ENCODE data around the gene VEZF1.

VEZF1 gene

DNA sequence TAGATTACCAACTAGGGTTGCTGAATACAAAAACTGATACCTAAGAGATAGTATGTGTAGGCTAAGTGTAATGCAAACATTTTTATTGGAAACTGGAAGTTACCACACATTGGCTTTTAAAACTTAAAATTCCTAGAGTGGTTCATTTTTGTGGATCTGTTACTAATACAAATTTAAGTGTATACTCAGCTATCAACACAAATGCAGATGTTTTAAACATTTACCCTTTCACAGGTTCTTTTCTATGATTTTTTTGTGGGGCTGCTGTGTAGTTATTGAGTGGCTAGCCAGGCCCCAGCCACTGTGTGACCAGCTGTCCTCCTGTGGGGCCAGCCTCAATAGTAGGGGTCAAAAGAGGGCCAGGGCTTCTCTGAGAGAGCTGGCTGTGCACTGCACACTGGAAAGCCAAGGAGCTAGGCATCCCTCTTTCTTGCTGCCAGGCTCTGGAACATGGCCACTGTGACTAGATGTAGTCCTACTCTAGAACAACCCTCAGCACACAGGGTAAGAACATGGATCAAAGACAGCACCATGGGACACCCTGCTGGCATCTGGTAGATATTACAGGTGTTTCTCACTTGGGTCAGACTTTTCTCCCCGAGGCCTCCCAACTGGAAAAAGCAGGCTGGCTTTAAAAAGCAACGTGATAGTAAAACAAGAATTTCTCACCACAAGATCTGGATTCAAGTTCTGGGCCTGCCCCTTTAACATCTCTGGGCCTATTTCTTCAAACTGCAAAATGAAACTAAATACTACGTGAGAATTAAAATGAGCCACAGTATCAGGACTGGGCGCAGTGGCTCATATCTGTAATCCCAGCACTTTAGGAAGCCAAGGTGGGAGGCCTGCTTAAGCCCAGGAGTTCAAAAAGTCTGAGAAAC lies 7.3 kb upstream of the VEZF1 start:
- TF ChIP-seq, protein P1, sequence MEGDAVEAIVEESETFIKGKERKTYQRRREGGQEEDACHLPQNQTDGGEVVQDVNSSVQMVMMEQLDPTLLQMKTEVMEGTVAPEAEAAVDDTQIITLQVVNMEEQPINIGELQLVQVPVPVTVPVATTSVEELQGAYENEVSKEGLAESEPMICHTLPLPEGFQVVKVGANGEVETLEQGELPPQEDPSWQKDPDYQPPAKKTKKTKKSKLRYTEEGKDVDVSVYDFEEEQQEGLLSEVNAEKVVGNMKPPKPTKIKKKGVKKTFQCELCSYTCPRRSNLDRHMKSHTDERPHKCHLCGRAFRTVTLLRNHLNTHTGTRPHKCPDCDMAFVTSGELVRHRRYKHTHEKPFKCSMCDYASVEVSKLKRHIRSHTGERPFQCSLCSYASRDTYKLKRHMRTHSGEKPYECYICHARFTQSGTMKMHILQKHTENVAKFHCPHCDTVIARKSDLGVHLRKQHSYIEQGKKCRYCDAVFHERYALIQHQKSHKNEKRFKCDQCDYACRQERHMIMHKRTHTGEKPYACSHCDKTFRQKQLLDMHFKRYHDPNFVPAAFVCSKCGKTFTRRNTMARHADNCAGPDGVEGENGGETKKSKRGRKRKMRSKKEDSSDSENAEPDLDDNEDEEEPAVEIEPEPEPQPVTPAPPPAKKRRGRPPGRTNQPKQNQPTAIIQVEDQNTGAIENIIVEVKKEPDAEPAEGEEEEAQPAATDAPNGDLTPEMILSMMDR (IDR thresholded peaks at IDR 0.05): peak; percentile 65

GRCh38 chr17:57994436-57994835 lies 6.4 kb upstream of the VEZF1 start:
- TF ChIP-seq, protein P1 (IDR thresholded peaks at IDR 0.05): no peak

DNA sequence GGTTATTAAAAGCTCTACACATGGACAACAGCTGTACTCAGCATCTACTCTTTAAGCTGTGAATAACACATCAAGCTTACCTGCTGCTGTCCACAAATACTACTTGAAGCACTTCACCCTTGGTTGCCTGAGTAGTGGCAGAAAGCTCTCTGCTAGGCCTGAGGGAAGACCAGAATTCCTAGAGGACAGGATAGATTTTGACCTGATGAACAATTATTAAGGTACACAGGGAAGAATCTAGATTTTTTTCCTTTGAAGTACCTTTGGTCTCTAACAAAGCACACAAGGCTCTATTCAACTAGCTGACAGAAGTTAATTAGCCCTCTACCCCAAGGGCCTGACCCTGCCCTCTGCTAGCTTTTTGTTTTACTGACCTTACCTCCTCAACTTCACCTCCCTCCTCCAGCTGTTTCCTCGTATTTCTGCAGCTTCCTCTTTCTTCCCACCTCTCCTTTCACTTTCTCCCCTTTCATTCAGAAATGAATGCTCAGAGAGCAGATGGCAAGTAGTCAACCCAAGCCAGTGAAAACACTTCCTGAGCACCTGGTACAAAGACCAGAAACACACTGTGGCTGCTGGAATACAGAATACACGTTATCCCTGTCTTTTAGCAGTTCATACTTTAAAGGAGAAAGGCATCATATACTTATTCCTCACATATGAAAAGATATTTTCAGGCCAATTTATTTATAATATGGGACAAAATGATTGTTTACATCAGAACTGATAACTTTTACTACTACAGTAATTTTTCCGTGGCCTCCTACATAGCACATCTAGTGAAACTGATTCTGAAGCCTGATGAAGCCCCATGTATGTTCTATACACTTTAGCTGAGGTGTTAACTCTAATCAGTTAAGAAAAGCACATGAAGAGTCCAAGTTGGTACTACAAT lies 5.7 kb upstream of the VEZF1 start:
- TF ChIP-seq, protein P1 (IDR thresholded peaks at IDR 0.05): no peak

DNA sequence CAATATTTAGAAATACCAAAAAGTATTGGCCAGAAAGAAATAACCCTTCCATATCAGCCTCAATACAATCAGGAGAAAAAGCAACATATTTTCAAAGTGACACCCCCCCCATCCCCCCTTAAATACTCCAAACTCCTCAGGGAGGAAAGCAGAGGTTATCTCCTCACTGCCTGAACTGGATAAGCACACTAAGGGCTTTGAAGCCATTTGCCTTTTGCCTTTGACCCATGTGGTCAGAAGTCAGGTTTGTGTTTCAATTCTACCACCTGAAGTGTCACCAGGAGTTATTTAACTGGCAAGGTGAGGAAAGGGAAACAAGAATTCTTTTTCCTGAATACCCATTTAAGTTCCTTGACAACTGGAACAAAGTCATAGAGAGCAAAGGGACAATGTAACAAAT lies 3.5 kb upstream of the VEZF1 start:
- TF ChIP-seq, protein P1 (IDR thresholded peaks at IDR 0.05): no peak

GRCh38 chr17:57990037-57990436 lies 2.0 kb upstream of the VEZF1 start:
- TF ChIP-seq, protein P1 (IDR thresholded peaks at IDR 0.05): no peak

- TF ChIP-seq, protein P1 (IDR thresholded peaks at IDR 0.05): no peak; the same call in 1 of the 2 replicates
Measured at GRCh38 chr17:57988301-57989250, 522 bp upstream of the VEZF1 start.
